ENCODE results near the gene FOXS1.

FOXS1 gene

GRCh38 chr20:31835554-31835953 lies 9.8 kb downstream of the FOXS1 start:
- TF ChIP-seq CTCF (IDR thresholded peaks at IDR 0.05; ENCODE audit: borderline replicate concordance, extremely low read depth, low read length, poor library complexity, severe bottlenecking) = no peak
- no peak for TF ChIP-seq EZH2 (IDR thresholded peaks at IDR 0.05; ENCODE audit: borderline replicate concordance, low read depth, low read length, severe bottlenecking)
- peaks cover 6% of the 10 kb centered on the region; the same call in 1 of the 2 replicates for H3K4me1 ChIP-seq (ENCODE audit: insufficient read depth, low read length)
- no peaks in the 10 kb centered on the region for H3K79me2 ChIP-seq (ENCODE audit: insufficient read depth, low read length)
- no peak overlapping the region for H2AFZ ChIP-seq (ENCODE audit: low read depth, low read length)
- H3K9me3 ChIP-seq (ENCODE audit: insufficient read depth, low read length, severe bottlenecking) = no peaks in the 10 kb centered on the region
- no peak for DNase-seq
- no peak overlapping the region for H3K9ac ChIP-seq (ENCODE audit: low read depth, low read length)
- H3K4me3 ChIP-seq (ENCODE audit: low read depth in 1 of 2, low read length in 2 of 2) = no peak overlapping the region
- ATAC-seq (ENCODE audit: insufficient read depth, low read depth) = peak; percentile 28
- H3K27me3 ChIP-seq (ENCODE audit: insufficient read depth, low read length, poor library complexity) = no peaks in the 10 kb centered on the region
- H3K4me2 ChIP-seq (ENCODE audit: insufficient read depth, low read length) = no peak overlapping the region
- no peaks in the 10 kb centered on the region for H3K36me3 ChIP-seq (ENCODE audit: insufficient read depth, low read length)
- H3K27ac ChIP-seq (ENCODE audit: low read length) = no peak overlapping the region
- peaks cover 15% of the 10 kb centered on the region for H4K20me1 ChIP-seq (ENCODE audit: insufficient read depth, low read length)

- Histone ChIP-seq H3K27ac (ENCODE audit: low read length) (no peak overlapping the region), H4K20me1 (ENCODE audit: insufficient read depth, low read length) (peaks cover 15% of the 10 kb centered on the region), H3K79me2 (ENCODE audit: insufficient read depth, low read length) (no peaks in the 10 kb centered on the region), H3K4me3 (ENCODE audit: low read depth in 1 of 2, low read length in 2 of 2) (no peak overlapping the region), H3K4me2 (ENCODE audit: insufficient read depth, low read length) (no peak overlapping the region), H3K27me3 (ENCODE audit: insufficient read depth, low read length, poor library complexity) (no peaks in the 10 kb centered on the region), H3K9ac (ENCODE audit: low read depth, low read length) (no peak overlapping the region), H3K9me3 (ENCODE audit: insufficient read depth, low read length, severe bottlenecking) (no peaks in the 10 kb centered on the region), H2AFZ (ENCODE audit: low read depth, low read length) (no peak overlapping the region), H3K36me3 (ENCODE audit: insufficient read depth, low read length) (no peaks in the 10 kb centered on the region), H3K4me1 (ENCODE audit: insufficient read depth, low read length) (peaks cover 6% of the 10 kb centered on the region; the same call in 1 of the 2 replicates)
- TF ChIP-seq EZH2 (IDR thresholded peaks at IDR 0.05; ENCODE audit: borderline replicate concordance, low read depth, low read length, severe bottlenecking) (no peak), CTCF (IDR thresholded peaks at IDR 0.05; ENCODE audit: borderline replicate concordance, extremely low read depth, low read length, poor library complexity, severe bottlenecking) (no peak)
- DNase-seq (no peak), ATAC-seq (ENCODE audit: insufficient read depth, low read depth) (no peak)
Observed at GRCh38 chr20:31833931-31834521, 11.4 kb downstream of the FOXS1 start.

GRCh38 chr20:31833130-31833930 lies 12.1 kb downstream of the FOXS1 start:
- Histone ChIP-seq H3K4me2 (ENCODE audit: insufficient read depth, low read length) (no peak overlapping the region), H3K9me3 (ENCODE audit: insufficient read depth, low read length, severe bottlenecking) (no peaks in the 10 kb centered on the region), H3K36me3 (ENCODE audit: insufficient read depth, low read length) (no peaks in the 10 kb centered on the region), H3K9ac (ENCODE audit: low read depth, low read length) (no peak overlapping the region), H3K79me2 (ENCODE audit: insufficient read depth, low read length) (no peaks in the 10 kb centered on the region), H3K27ac (ENCODE audit: low read length) (no peak overlapping the region), H3K4me3 (ENCODE audit: low read depth in 1 of 2, low read length in 2 of 2) (no peak overlapping the region), H3K27me3 (ENCODE audit: insufficient read depth, low read length, poor library complexity) (no peaks in the 10 kb centered on the region), H2AFZ (ENCODE audit: low read depth, low read length) (no peak overlapping the region), H3K4me1 (ENCODE audit: insufficient read depth, low read length) (peaks cover 6% of the 10 kb centered on the region; the same call in 1 of the 2 replicates), H4K20me1 (ENCODE audit: insufficient read depth, low read length) (peaks cover 15% of the 10 kb centered on the region)
- ATAC-seq (ENCODE audit: insufficient read depth, low read depth) = peak; percentile 53; the same call in 2 of the 3 replicates
- TF ChIP-seq EZH2 (IDR thresholded peaks at IDR 0.05; ENCODE audit: borderline replicate concordance, low read depth, low read length, severe bottlenecking) (no peak), CTCF (IDR thresholded peaks at IDR 0.05; ENCODE audit: borderline replicate concordance, extremely low read depth, low read length, poor library complexity, severe bottlenecking) (peak; percentile 86)
- DNase-seq = peak; percentile 65
